Erythroblast (primary cell): Measurements from ENCODE around the gene CTNND2.

Experiments used
- DNase-seq, 2 experiments: peaks; one replicate each; lab custom pipeline; 2025; lab: John Stamatoyannopoulos, UW
- GATA1 ChIP-seq: IDR thresholded peaks from 2 replicates; pipeline ENCODE4 v1.6.1; 2011; ENCODE audit warnings: low read depth, mild to moderate bottlenecking, control low read depth, low read length, moderate library complexity
- POLR2A ChIP-seq: IDR thresholded peaks from 2 replicates; pipeline ENCODE4 v1.6.1; 2011; ENCODE audit warnings: mild to moderate bottlenecking, low read length

The CTNND2 gene

GRCh38 chr5:11191673-11192072 is 712.6 kb downstream of the CTNND2 start:
- no peak for DNase-seq

GRCh38 chr5:11182441-11183080 is 721.7 kb downstream of the CTNND2 start:
- no peak for TF ChIP-seq POLR2A
- TF ChIP-seq GATA1, result no peak
- peak; percentile 12 to 40 for DNase-seq

More at GRCh38 chr5:11191673-11192072, 712.6 kb downstream of the CTNND2 start:
- TF ChIP-seq POLR2A, result no peak
- TF ChIP-seq GATA1, result no peak

DNA sequence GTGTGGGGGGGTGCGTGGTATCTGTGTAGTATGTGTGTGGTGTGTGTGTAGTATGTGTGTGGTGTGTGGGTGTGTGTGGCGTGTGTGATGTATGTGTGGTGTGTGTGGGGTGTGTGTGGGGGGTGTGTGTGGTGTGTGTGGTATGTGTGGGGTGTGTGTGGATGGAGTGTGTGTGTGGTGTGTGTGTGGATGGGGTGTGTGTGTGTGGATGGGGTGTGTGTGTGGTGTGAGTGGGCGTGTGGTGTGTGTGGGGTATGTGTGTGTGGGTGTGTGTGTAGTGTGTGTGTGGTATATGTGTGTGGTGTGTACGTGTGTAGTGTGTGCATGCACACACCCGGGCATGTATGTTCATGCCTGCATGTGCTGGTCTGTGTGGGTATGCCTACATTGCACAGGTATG is 722.3 kb downstream of the CTNND2 start:
- DNase-seq, result no peak
- TF ChIP-seq GATA1, result no peak
- no peak for TF ChIP-seq POLR2A

DNA sequence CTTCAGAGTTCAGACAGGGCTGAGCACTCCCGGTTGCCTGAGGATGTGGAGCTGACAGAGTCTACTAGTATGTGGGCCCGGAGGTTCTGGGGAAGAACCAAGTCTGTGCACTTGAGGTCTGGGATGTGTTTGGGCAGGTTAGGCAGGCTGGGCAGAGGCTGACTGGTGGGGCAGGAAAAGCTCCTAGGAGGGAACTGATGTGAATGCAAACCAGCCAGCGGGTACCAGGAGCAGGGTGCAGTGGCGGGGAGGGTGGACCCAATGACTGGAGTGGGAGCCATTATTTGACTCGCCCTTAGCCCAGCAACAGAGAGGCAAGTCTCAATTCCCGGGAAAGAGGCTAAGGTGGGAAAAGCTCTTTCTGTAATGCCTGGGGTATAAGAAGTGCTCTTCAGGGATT is 723.4 kb downstream of the CTNND2 start:
- TF ChIP-seq GATA1, result no peak
- no peak for TF ChIP-seq POLR2A
- no peak for DNase-seq

- no peak for TF ChIP-seq GATA1
- TF ChIP-seq POLR2A, result no peak
- no peak for DNase-seq
These were observed 726.1 kb downstream of the CTNND2 start for GRCh38 chr5:11177999-11178711.

DNA sequence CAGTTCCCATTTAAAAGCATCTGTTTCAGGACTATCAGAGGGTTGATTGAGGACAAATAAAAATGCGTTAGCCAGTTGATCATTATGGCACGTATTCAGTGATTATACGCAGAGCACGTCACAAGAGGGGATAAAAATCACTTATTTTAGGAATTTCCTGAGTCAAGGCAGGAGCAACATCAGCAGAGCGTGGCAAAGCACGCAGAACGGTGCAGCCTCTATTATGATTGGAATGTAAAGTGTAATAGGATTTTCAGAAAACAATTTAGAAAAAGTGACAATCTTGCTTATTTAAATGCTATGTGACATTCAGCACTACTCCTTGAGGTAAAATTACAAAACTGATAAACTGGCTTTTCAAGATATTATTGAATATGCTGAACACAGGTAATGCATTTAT is 729.7 kb downstream of the CTNND2 start:
- DNase-seq, result no peak
- TF ChIP-seq GATA1 (no peak), POLR2A (no peak)

GRCh38 chr5:11172484-11172883 is 731.8 kb downstream of the CTNND2 start:
- DNase-seq, result no peak
- TF ChIP-seq GATA1 (no peak), POLR2A (no peak)

- DNase-seq, result no peak
- no peak for TF ChIP-seq GATA1
- TF ChIP-seq POLR2A, result no peak
These were observed 733.0 kb downstream of the CTNND2 start for GRCh38 chr5:11171236-11171635.

DNA sequence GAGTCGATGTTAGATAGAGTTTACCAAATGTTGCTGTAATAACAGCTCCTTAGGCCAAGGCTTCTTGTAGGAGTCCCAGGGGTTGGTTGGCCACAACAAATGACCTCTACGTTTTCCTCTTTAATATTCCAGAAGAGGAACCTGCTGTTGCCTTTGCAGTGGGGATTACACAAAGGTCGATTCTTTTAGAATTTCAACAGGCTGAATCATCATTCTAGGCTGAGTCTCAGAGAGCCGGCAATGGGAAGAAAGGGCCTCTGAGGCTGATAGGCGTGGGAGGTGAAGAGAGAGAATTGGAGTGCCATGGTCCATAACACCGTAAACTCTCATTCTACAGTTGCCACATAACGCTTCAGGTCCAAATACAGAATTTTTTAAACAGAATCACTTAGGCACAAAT is 737.3 kb downstream of the CTNND2 start:
- TF ChIP-seq POLR2A (no peak), GATA1 (no peak)
- no peak for DNase-seq

DNA sequence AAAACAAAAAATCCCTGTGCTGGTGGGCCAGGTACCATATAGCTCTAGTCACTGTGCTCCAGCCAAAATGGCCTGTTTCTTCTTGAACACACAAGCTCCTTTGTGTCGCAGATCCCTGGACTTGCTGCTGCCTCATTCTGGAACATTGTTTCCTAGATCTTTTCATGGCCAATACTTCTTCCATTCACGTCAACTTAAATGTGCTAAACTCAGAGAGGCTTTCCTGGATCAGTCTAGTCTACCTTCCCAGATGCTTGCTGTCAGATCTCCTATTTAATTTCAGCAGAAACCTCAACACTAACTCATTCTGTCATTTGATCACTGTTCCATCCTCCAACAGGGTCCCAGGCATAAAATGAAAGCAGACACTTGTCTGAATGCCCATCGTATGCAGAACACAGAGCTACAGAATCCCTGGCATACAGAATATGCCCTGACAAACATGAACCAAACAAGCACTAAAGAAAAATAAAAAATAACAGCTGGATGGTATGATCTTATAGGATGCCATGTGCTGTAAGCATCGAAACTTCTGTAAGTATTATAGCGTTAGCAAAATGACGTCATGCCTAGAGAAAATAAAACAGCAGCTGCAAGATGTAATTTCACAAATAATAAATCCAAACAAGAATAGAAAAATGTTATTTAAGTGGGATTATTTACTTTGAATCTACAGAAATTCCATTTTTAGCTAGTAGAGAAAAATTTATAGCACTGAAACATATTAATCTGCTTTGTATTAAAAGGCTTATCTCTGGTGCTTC is 739.5 kb downstream of the CTNND2 start:
- DNase-seq, result no peak
- TF ChIP-seq POLR2A, result no peak
- no peak for TF ChIP-seq GATA1

DNA sequence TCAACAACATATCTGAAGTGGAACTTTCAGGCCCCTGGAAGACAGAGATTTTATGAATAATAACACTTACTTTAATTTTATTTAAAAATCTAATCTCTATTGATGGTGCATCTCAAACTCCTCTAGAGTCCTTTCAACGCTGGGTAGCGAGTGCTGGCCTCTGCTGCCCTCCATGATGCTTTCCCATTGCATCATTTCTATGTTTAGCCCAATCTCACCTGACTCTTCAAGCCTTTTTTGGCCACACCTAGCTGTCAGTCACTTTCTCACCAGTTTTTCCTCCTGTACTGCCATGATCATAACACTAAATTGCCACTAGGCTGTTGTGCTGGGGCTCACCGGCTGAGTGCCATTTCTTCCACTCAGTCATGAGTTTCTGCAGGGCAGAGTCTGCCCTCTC is 747.1 kb downstream of the CTNND2 start:
- no peak for TF ChIP-seq POLR2A
- TF ChIP-seq GATA1, result no peak

DNA sequence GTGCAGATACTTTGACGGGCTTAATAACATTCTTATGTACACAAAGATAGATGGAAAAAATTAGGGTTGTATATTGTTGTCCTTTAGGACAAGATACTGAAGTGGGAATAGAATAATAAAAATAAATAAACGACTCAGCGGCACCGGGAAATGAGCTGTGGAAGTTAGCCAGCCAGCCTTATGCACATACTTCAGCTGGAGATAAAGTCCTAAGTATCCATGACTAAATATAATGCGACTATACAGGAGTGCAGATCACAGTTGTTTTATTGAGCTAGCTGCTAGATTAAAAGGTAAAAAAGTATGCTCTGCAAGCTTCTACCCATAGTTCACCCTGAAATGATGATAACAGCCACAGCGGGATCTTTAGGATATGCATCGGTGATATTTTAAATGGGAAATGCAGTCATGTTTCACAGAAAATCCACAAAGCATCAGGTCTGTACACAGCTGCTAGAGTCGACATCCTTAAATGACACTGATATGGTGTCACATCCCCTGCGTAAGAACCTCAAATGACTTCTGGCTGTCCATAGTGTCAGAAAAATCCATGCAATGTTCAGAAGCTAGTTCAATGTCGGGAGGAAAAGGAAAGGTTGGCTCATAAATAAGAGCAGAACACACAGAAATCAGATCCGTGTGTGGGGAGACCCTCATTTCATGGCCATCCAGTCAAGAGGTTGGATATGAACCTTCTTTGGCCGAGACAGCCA is 750.4 kb downstream of the CTNND2 start:
- DNase-seq, result no peak
- TF ChIP-seq GATA1 (no peak), POLR2A (no peak)

More for the DNA sequence above, 747.1 kb downstream of the CTNND2 start:
- DNase-seq, result no peak

GRCh38 chr5:11152368-11152767 is 751.9 kb downstream of the CTNND2 start:
- no peak for TF ChIP-seq GATA1
- TF ChIP-seq POLR2A, result no peak
- DNase-seq, result no peak
